Erythroblast (primary cell): Measurements from ENCODE around the gene MAN2A1.

Source experiments
- GATA1 ChIP-seq: IDR thresholded peaks from 2 replicates; pipeline ENCODE4 v1.6.1; 2011; ENCODE audit warnings: low read depth, mild to moderate bottlenecking, control low read depth, low read length, moderate library complexity
- POLR2A ChIP-seq: IDR thresholded peaks from 2 replicates; pipeline ENCODE4 v1.6.1; 2011; ENCODE audit warnings: mild to moderate bottlenecking, low read length

- TF ChIP-seq POLR2A (no peak), GATA1 (no peak)
Observed at GRCh38 chr5:109697339-109697738, 7.6 kb downstream of the MAN2A1 start.
